ENCODE results near the gene IQGAP1. TPM values are rescaled to one million over a fixed set of nuclear protein-coding genes. Genes with fewer than 3 reads are reported as not detected.

The IQGAP1 gene
- total RNA-seq, 1 donor from 2014 or later, result 227 TPM

DNA sequence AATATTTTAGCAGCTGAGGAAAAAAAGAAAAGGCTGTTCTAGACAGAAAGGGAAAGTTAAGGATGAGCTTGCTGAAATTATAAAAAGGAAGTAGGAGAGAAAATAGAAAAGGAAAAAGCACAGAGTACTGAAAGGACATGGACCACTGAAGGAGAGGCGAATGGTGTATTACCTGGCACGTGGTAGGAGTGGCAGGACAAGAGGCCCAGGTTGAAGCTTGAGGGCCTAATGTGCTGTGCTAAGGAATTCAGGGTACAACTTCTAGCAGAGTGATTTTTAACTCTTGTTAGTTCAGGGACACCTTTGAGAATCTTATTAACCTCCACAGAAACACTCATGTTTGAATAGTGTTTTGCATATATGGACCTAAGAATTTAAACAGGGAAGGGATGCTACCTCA, 81.7 kb downstream of the IQGAP1 start:
- H3K27ac Mint-ChIP-seq, result peak overlapping the region; percentile 19
- DNase-seq (no peak), ATAC-seq (ENCODE audit: low read depth) (no peak)
- no peaks in the 10 kb centered on the region for H3K27me3 Mint-ChIP-seq
- TF ChIP-seq, protein P1, sequence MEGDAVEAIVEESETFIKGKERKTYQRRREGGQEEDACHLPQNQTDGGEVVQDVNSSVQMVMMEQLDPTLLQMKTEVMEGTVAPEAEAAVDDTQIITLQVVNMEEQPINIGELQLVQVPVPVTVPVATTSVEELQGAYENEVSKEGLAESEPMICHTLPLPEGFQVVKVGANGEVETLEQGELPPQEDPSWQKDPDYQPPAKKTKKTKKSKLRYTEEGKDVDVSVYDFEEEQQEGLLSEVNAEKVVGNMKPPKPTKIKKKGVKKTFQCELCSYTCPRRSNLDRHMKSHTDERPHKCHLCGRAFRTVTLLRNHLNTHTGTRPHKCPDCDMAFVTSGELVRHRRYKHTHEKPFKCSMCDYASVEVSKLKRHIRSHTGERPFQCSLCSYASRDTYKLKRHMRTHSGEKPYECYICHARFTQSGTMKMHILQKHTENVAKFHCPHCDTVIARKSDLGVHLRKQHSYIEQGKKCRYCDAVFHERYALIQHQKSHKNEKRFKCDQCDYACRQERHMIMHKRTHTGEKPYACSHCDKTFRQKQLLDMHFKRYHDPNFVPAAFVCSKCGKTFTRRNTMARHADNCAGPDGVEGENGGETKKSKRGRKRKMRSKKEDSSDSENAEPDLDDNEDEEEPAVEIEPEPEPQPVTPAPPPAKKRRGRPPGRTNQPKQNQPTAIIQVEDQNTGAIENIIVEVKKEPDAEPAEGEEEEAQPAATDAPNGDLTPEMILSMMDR (IDR thresholded peaks at IDR 0.05), result no peak
- no peaks in the 10 kb centered on the region for H3K9me3 Mint-ChIP-seq
- CTCF ChIA-PET, result interaction anchor here (1.2 kb wide), 1 partner anchor 149 kb away, joined by 3 read pairs; no protein-coding TSS in a partner anchor
- peaks cover 3% of the 10 kb centered on the region for H3K4me1 Mint-ChIP-seq
- no peak overlapping the region for H3K4me3 Mint-ChIP-seq
- peaks cover 93% of the 10 kb centered on the region for H3K36me3 Mint-ChIP-seq (ENCODE audit: low read depth)
- intact Hi-C loops (cut with micrococcal nuclease), result loop anchor here (10.0 kb wide), 1 partner anchor 45 kb away; no protein-coding TSS in a partner anchor
- POLR2A ChIA-PET, result no interaction called here

DNA sequence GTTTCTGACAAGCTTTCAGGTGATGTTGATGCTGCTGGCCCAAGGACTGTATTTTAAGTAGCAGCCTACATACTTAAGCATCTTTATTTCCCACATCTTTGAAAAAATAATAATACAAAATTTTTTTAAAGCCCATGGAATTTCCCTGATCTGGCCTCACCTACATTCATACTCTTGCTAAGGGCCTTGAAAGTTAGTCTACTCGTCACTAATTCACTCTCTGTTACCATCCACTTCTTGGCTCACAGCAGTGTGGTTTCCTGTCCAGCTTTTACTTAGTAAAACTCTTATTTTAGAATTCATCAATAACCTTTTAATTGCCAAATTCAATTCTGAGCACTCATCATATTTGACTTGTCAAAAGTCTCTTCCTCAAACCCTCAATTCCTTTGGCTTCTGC, 82.4 kb downstream of the IQGAP1 start:
- ChIA-PET CTCF (no interaction called here), POLR2A (no interaction called here)
- peaks cover 3% of the 10 kb centered on the region for H3K4me1 Mint-ChIP-seq
- intact Hi-C loops (cut with micrococcal nuclease), result loop anchor here (10.0 kb wide), 1 partner anchor 46 kb away; no protein-coding TSS in a partner anchor
- H3K4me3 Mint-ChIP-seq, result no peak overlapping the region
- peaks cover 90% of the 10 kb centered on the region for H3K36me3 Mint-ChIP-seq (ENCODE audit: low read depth)
- TF ChIP-seq, protein P1 (IDR thresholded peaks at IDR 0.05), result no peak
- H3K27ac Mint-ChIP-seq, result peak overlapping the region; percentile 20
- ATAC-seq (ENCODE audit: low read depth) (no peak), DNase-seq (no peak)
- no peaks in the 10 kb centered on the region for H3K9me3 Mint-ChIP-seq
- H3K27me3 Mint-ChIP-seq, result no peaks in the 10 kb centered on the region

DNA sequence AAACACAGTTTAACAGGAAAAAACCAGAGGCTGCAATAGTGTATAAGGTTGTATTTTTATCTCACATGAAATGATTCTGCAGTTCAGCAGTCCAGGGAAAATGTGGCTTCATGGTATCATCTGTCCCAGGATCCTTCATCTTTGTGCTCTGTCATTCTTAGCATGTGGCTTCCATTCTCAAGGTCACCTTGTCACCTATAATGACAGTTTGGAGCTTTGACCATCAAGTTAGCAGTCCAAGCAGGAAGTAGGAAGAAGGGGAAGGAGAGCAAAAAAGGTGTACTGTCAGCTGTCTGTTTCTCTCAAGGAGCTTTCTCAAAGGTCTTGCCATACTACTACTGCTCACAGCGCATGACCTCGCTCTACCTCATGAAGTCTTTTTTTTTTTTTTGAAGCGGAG, 83.1 kb downstream of the IQGAP1 start:
- no peaks in the 10 kb centered on the region for H3K27me3 Mint-ChIP-seq
- no peak overlapping the region for H3K4me3 Mint-ChIP-seq
- no peak for DNase-seq
- H3K27ac Mint-ChIP-seq, result no peak overlapping the region
- peaks cover 3% of the 10 kb centered on the region for H3K4me1 Mint-ChIP-seq
- intact Hi-C loops (cut with micrococcal nuclease), result loop anchor here (10.0 kb wide), 1 partner anchor 46 kb away; no protein-coding TSS in a partner anchor
- peaks cover 84% of the 10 kb centered on the region for H3K36me3 Mint-ChIP-seq (ENCODE audit: low read depth)
- ATAC-seq (ENCODE audit: low read depth), result no peak
- CTCF ChIA-PET, result interaction anchor here (1.1 kb wide), 1 partner anchor 151 kb away, joined by 3 read pairs; no protein-coding TSS in a partner anchor
- H3K9me3 Mint-ChIP-seq, result no peaks in the 10 kb centered on the region
- POLR2A ChIA-PET, result no interaction called here
- TF ChIP-seq, protein P1 (IDR thresholded peaks at IDR 0.05), result no peak

DNA sequence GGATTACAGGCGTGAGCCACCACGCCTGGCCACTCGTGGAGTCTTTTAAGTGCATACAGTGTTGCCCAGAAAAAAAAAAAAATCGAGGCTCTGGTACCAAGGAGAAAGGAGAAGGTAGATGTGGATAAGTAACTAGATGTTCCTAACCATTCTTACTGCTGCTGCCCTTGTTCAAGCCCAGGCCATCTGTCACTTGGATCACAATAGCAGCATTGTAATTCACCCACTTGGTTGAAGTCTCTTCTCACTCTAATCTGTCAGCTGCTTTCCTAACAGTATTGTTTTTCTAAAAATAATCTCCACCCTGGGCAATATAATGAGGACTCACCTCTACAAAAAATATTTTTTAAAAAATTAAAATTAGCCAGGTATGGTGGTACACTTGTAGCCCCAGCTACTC, 83.7 kb downstream of the IQGAP1 start:
- ChIA-PET POLR2A (no interaction called here), CTCF (interaction anchor here (1.1 kb wide), 1 partner anchor 152 kb away, joined by 3 read pairs; no protein-coding TSS in a partner anchor)
- TF ChIP-seq, protein P1 (IDR thresholded peaks at IDR 0.05), result no peak
- no peaks in the 10 kb centered on the region for H3K9me3 Mint-ChIP-seq
- peaks cover 3% of the 10 kb centered on the region for H3K4me1 Mint-ChIP-seq
- no peaks in the 10 kb centered on the region for H3K27me3 Mint-ChIP-seq
- DNase-seq (no peak), ATAC-seq (ENCODE audit: low read depth) (no peak)
- no peak overlapping the region for H3K27ac Mint-ChIP-seq
- intact Hi-C loops (cut with micrococcal nuclease), result loop anchor here (10.0 kb wide), 1 partner anchor 47 kb away; no protein-coding TSS in a partner anchor
- H3K4me3 Mint-ChIP-seq, result no peak overlapping the region
- H3K36me3 Mint-ChIP-seq (ENCODE audit: low read depth), result peaks cover 84% of the 10 kb centered on the region

DNA sequence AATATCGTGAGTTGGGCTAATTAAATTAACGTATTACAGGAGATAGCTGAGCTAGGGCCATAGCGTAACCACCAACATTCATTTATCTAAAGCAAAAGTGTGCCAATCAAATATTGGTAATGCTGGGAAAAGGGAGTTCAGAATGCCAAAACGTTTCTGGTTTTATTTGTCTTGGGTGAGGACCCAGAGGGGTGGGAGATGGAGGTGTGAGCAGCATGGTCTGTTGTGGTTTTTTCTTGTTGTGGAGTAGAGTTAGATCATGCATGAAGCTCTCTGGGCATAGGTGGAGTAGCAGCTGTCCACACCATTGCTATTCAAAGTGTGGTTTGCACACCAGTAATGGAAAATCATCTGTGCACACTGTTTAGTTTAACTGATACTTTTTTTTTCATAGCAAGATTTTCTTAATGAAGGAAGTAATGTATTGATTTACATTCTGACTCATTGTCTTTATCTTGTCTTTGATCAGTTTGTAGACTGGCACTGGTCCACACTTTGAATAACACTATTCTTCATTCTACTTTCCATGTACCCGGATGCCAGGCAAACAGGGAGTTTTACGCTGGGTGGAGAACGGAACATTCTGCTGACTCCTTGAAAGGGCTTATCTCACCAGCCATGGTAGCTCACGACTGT, 90.9 kb downstream of the IQGAP1 start:
- CTCF ChIA-PET, result interaction anchor here (0.8 to 7.7 kb wide), 5 partner anchors 12 to 177 kb away, joined by 3 to 77 read pairs (median 3); no protein-coding TSS in a partner anchor
- Mint-ChIP-seq H3K27me3 (no peaks in the 10 kb centered on the region), H3K36me3 (ENCODE audit: low read depth) (peaks cover 81% of the 10 kb centered on the region), H3K4me3 (no peak overlapping the region), H3K27ac (peak overlapping the region; percentile 5), H3K4me1 (peaks cover 49% of the 10 kb centered on the region), H3K9me3 (no peaks in the 10 kb centered on the region)
- intact Hi-C loops (cut with micrococcal nuclease), result loop anchor here (10.0 kb wide), 1 partner anchor 54 kb away; no protein-coding TSS in a partner anchor
- POLR2A ChIA-PET, result no interaction called here
- TF ChIP-seq, protein P1 (IDR thresholded peaks at IDR 0.05), result no peak
- DNase-seq, result no peak
- peak; percentile 68 for ATAC-seq (ENCODE audit: low read depth)
